Heart left ventricle (tissue), 13 donors: ENCODE results near the gene TBX3.

Source experiments
- POLR2A ChIP-seq, 2 donors: fragments of 450-650 bp; IDR thresholded peaks; one replicate each; pipeline ENCODE4 v1.6.1; 2017; ENCODE audit warnings: antibody characterized with exemption in 2 of 2, mild to moderate bottlenecking in 2 of 2, moderate library complexity in 2 of 2
- TF ChIP-seq, protein P1 (sequence below), 12 donors: fragments of 200-600 bp; sonication (generic) in 4 of 12; IDR thresholded peaks; one replicate each; pipeline versions ENCODE4 v1.5.0 to v1.8.0; 2018 to 2022; ENCODE audit warnings: antibody characterized with exemption in 12 of 12, mild to moderate bottlenecking in 5 of 12
- donor health status: ischemic (EF 13 %, LVEDD 7.1; RV severe dilation, severe dysfunction).
- donor health status: DM: no; HTN: yes; CAD: no.
- donor health status: DM: no; HTN: no; CAD: no.
- donor health status: ischemic (EF 25% LVEDD 6.9; RV normal size, moderate dysfunction).
- donor health status: ischemic (EF 25% LVEDD 5.7; RV mildly dilated, moderate dysfunction).
- donor health status: ischemic (EF 35%, LVEDD 5.7; RV mildly dilated, moderate dysfunction).
- donor health status: nonischemic (EF 11% LVEDD 7.7; RV severe dilation, severe dysfunction).
- donor health status: DM: yes; HTN: yes; CAD: no.
- donor health status: PGD.
- donor health status: ischemic (EF 29% LVEDD 5.4; RV normal size, mild dysfunction).
- donor health status: nonischemic (EF 23%, LVEDD 6.1; RV moderate dilation, normal function).

DNA sequence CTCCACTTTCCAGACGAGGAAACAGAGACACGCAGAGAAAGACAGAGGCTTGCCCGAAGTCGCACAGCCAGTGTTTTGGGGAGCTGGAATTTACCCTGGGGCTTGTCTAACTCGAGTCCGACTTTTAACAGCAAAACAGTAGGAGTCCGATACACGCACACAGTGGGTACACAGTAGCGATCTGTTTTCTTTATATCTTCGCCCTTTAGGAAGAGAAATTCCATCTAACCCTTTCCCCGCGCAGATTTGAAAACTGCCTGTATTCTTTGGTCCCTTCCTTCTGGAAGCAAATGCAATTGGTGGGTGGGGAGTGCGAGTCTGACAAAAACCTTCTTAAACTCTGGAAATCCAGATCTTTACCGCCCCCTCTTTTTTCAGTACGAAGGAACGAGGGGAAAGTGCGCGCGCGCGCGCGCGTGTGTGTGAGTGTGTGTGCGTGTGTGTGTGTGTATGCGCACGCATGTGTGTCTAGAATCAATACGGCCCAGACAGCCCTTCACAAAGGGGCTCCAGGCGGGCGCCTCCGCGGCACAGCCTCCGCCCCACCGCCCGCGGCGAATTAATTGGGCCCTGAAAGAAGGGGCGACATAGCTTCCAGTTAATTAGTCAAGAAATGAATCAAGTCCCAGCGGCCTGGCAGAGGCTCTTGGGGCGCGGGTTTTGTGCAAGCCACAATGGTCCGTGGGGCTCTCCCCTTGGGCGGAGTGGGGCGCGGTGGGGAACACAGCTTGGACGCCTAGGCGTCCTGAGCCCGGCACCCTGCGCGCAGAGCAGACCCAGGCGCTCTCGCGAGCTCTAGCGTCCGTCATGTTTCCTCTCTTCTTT lies 14.0 kb upstream of the TBX3 start:
- TF ChIP-seq, protein P1, sequence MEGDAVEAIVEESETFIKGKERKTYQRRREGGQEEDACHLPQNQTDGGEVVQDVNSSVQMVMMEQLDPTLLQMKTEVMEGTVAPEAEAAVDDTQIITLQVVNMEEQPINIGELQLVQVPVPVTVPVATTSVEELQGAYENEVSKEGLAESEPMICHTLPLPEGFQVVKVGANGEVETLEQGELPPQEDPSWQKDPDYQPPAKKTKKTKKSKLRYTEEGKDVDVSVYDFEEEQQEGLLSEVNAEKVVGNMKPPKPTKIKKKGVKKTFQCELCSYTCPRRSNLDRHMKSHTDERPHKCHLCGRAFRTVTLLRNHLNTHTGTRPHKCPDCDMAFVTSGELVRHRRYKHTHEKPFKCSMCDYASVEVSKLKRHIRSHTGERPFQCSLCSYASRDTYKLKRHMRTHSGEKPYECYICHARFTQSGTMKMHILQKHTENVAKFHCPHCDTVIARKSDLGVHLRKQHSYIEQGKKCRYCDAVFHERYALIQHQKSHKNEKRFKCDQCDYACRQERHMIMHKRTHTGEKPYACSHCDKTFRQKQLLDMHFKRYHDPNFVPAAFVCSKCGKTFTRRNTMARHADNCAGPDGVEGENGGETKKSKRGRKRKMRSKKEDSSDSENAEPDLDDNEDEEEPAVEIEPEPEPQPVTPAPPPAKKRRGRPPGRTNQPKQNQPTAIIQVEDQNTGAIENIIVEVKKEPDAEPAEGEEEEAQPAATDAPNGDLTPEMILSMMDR (IDR thresholded peaks at IDR 0.05) = no peak
- TF ChIP-seq POLR2A (IDR thresholded peaks at IDR 0.05) = no peak
